Lower leg skin (tissue), 3 donors: ENCODE data around the gene CLASP1.

ENCODE experiments used
- POLR2A ChIP-seq, 2 donors: fragments of 450-650 bp; IDR thresholded peaks; one replicate each; pipeline ENCODE4 v1.6.1; 2016 to 2017; ENCODE audit warnings: antibody characterized with exemption in 2 of 2, mild to moderate bottlenecking in 1 of 2, moderate library complexity in 1 of 2
- TF ChIP-seq, protein P1 (sequence below), 3 donors: fragments of 450-650 bp; IDR thresholded peaks; one replicate each; pipeline ENCODE4 v1.5.1; 2016; ENCODE audit warnings: antibody characterized with exemption in 3 of 3, mild to moderate bottlenecking in 3 of 3, moderate library complexity in 2 of 3

DNA sequence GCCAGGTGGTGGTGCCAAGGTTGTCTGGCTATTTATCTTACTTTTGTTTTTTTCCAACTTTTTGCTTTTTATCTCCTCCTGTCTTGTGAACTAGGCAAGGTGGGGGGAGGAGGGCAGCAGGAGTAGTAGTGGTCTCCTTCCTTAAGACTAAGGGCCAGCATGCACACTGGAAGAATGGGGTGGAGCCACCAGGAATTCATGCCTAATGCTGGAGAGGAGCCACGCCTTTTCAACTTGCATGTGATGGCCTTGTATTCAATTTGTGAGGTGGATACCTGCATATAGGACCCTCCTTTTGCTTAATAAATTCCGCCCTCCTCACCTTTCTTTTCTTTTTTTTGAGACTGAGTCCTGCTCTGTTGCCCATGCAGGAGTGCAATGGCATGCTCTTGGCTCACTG, 37.6 kb upstream of the CLASP1 start:
- TF ChIP-seq, protein P1, sequence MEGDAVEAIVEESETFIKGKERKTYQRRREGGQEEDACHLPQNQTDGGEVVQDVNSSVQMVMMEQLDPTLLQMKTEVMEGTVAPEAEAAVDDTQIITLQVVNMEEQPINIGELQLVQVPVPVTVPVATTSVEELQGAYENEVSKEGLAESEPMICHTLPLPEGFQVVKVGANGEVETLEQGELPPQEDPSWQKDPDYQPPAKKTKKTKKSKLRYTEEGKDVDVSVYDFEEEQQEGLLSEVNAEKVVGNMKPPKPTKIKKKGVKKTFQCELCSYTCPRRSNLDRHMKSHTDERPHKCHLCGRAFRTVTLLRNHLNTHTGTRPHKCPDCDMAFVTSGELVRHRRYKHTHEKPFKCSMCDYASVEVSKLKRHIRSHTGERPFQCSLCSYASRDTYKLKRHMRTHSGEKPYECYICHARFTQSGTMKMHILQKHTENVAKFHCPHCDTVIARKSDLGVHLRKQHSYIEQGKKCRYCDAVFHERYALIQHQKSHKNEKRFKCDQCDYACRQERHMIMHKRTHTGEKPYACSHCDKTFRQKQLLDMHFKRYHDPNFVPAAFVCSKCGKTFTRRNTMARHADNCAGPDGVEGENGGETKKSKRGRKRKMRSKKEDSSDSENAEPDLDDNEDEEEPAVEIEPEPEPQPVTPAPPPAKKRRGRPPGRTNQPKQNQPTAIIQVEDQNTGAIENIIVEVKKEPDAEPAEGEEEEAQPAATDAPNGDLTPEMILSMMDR (IDR thresholded peaks at IDR 0.05), result no peak
- TF ChIP-seq POLR2A (IDR thresholded peaks at IDR 0.05), result no peak
